Measurements from ENCODE around the gene OCA2.

The OCA2 gene

DNA sequence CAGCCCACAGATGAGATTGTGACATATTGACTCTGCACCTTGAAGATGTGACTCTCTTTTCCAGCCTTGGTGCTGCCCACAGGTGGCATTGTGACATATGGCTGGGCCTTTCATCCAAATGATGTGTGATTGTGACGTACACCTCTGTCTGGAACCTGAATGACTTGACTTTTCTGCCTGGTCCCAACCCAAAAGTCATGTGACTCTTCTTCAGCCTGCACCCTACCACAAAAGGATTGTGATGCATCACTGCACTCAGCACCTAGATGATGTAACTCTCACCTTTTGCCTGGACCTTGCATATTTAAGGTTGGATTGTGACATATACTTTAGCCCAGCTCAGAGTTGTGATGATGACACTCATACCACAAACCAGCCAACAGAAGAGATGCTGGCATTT, 204.5 kb downstream of the OCA2 start:
- H3K4me2 ChIP-seq (ENCODE audit: low read length), result no peak overlapping the region
- no peak overlapping the region for H3K4me3 ChIP-seq (ENCODE audit: low read depth, low read length)
- H3K36me3 ChIP-seq (ENCODE audit: control insufficient read depth in 1 of 2, insufficient read depth in 2 of 2, low read length in 2 of 2), result peaks cover 0 to 1% of the 10 kb centered on the region in 2 experiments
- no peak overlapping the region for H2BK5ac ChIP-seq (ENCODE audit: low read depth, low read length, poor library complexity)
- DNase-seq, result no peak
- H3K9ac ChIP-seq (ENCODE audit: low read length), result no peak overlapping the region
- H3K23ac ChIP-seq (ENCODE audit: low read length), result no peak overlapping the region
- H3K9me3 ChIP-seq (ENCODE audit: insufficient read depth, low read depth, low read length), result peaks cover 6% of the 10 kb centered on the region
- no peaks in the 10 kb centered on the region for H3K27me3 ChIP-seq (ENCODE audit: insufficient read depth, low read length)
- H4K91ac ChIP-seq (ENCODE audit: low read depth, low read length), result no peak overlapping the region
- no peak overlapping the region for H2AFZ ChIP-seq (ENCODE audit: insufficient read depth, low read length, poor library complexity)
- no peaks in the 10 kb centered on the region for H3K79me1 ChIP-seq (ENCODE audit: low read length)
- H2AK5ac ChIP-seq (ENCODE audit: low read length), result no peak overlapping the region
- WGBS (ENCODE audit: extremely low coverage, insufficient coverage, insufficient read length), result no CpG with 5 or more reads among the region's 1 CpG
- H3K18ac ChIP-seq (ENCODE audit: low read length), result no peak overlapping the region
- no peak overlapping the region for H4K12ac ChIP-seq (ENCODE audit: low read depth, low read length)
- no peak overlapping the region for H3K14ac ChIP-seq (ENCODE audit: low read length)
- no peak overlapping the region for H3K4ac ChIP-seq (ENCODE audit: low read depth, low read length)
- no peaks in the 10 kb centered on the region for H3K79me2 ChIP-seq (ENCODE audit: control insufficient read depth, insufficient read depth, low read length, poor library complexity)
- H3K27ac ChIP-seq (ENCODE audit: low read depth, low read length), result no peak overlapping the region
- H2BK12ac ChIP-seq (ENCODE audit: low read length), result no peak overlapping the region
- H3K4me1 ChIP-seq (ENCODE audit: control insufficient read depth in 1 of 2, insufficient read depth in 2 of 2, low read length in 2 of 2), result no peaks in the 10 kb centered on the region
- H4K8ac ChIP-seq (ENCODE audit: low read depth, low read length), result no peak overlapping the region
- H2BK120ac ChIP-seq (ENCODE audit: insufficient read depth, low read length, poor library complexity), result no peak overlapping the region

DNA sequence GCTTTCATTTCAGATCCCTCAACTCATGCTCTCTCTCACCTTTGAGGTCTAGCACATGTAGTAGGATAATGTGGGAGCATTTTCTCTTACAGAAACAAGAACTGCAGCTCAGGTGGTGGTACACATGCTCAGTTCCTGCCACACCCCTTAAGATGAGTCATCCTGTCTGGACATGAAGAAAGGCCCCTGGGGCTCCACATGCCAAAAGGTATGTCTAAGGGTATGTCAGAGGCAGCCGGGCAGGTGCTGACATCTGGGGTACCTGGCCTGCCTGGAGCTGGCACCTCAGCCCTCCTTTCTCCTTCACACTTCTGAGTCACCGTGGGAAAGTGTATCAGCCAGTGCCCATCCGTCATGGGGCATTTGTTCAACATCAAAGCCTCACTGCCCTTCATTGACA, 209.9 kb downstream of the OCA2 start:
- Histone ChIP-seq H3K79me1 (ENCODE audit: low read length) (no peaks in the 10 kb centered on the region), H3K23ac (ENCODE audit: low read length) (no peak overlapping the region), H2AFZ (ENCODE audit: insufficient read depth, low read length, poor library complexity) (no peak overlapping the region), H3K4me1 (ENCODE audit: control insufficient read depth in 1 of 2, insufficient read depth in 2 of 2, low read length in 2 of 2) (no peaks in the 10 kb centered on the region), H3K4me3 (ENCODE audit: low read depth, low read length) (no peak overlapping the region), H3K9ac (ENCODE audit: low read length) (no peak overlapping the region), H3K27me3 (ENCODE audit: insufficient read depth, low read length) (no peaks in the 10 kb centered on the region), H3K36me3 (ENCODE audit: control insufficient read depth in 1 of 2, insufficient read depth in 2 of 2, low read length in 2 of 2) (peaks cover 0 to 1% of the 10 kb centered on the region in 2 experiments), H2BK12ac (ENCODE audit: low read length) (no peak overlapping the region), H3K4ac (ENCODE audit: low read depth, low read length) (no peak overlapping the region), H4K8ac (ENCODE audit: low read depth, low read length) (no peak overlapping the region), H3K4me2 (ENCODE audit: low read length) (no peak overlapping the region), H4K12ac (ENCODE audit: low read depth, low read length) (no peak overlapping the region), H3K18ac (ENCODE audit: low read length) (no peak overlapping the region), H2BK5ac (ENCODE audit: low read depth, low read length, poor library complexity) (no peak overlapping the region), H3K27ac (ENCODE audit: low read depth, low read length) (no peak overlapping the region), H2BK120ac (ENCODE audit: insufficient read depth, low read length, poor library complexity) (no peak overlapping the region), H2AK5ac (ENCODE audit: low read length) (no peak overlapping the region), H3K9me3 (ENCODE audit: insufficient read depth, low read depth, low read length) (peaks cover 4% of the 10 kb centered on the region), H4K91ac (ENCODE audit: low read depth, low read length) (no peak overlapping the region), H3K79me2 (ENCODE audit: control insufficient read depth, insufficient read depth, low read length, poor library complexity) (no peaks in the 10 kb centered on the region), H3K14ac (ENCODE audit: low read length) (no peak overlapping the region)
- no CpG with 5 or more reads among the region's 3 CpGs for WGBS (ENCODE audit: extremely low coverage, insufficient coverage, insufficient read length)
- DNase-seq, result no peak

DNA sequence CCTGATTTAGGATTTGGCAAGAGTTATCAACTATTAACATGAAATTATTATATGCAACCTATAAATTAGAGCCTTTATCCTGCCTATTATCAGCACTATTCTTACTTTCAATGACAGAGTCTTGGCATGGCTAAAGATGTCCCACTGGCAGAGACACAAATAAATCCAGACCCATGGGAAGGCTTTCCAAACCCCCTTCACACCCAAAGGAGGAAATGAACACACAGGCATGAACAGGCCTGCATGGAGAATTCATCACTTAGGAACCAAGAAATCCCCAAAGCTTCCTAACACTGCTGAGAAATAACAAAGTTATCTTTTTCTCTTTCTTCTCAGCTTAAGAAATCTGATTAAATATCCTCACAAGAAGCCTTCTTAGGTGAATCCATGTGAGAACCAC, 213.9 kb downstream of the OCA2 start:
- Histone ChIP-seq H3K4me1 (ENCODE audit: control insufficient read depth in 1 of 2, insufficient read depth in 2 of 2, low read length in 2 of 2) (no peaks in the 10 kb centered on the region), H3K79me1 (ENCODE audit: low read length) (no peaks in the 10 kb centered on the region), H3K9me3 (ENCODE audit: insufficient read depth, low read depth, low read length) (peaks cover 9% of the 10 kb centered on the region), H3K4ac (ENCODE audit: low read depth, low read length) (no peak overlapping the region), H3K4me2 (ENCODE audit: low read length) (no peak overlapping the region), H3K14ac (ENCODE audit: low read length) (no peak overlapping the region), H2AFZ (ENCODE audit: insufficient read depth, low read length, poor library complexity) (no peak overlapping the region), H3K23ac (ENCODE audit: low read length) (no peak overlapping the region), H4K8ac (ENCODE audit: low read depth, low read length) (no peak overlapping the region), H4K91ac (ENCODE audit: low read depth, low read length) (no peak overlapping the region), H4K12ac (ENCODE audit: low read depth, low read length) (no peak overlapping the region), H3K27me3 (ENCODE audit: insufficient read depth, low read length) (no peaks in the 10 kb centered on the region), H2BK12ac (ENCODE audit: low read length) (no peak overlapping the region), H2BK120ac (ENCODE audit: insufficient read depth, low read length, poor library complexity) (no peak overlapping the region), H3K36me3 (ENCODE audit: control insufficient read depth in 1 of 2, insufficient read depth in 2 of 2, low read length in 2 of 2) (no peaks in the 10 kb centered on the region), H3K79me2 (ENCODE audit: control insufficient read depth, insufficient read depth, low read length, poor library complexity) (no peaks in the 10 kb centered on the region), H2BK5ac (ENCODE audit: low read depth, low read length, poor library complexity) (no peak overlapping the region), H3K27ac (ENCODE audit: low read depth, low read length) (no peak overlapping the region), H2AK5ac (ENCODE audit: low read length) (no peak overlapping the region), H3K9ac (ENCODE audit: low read length) (no peak overlapping the region), H3K18ac (ENCODE audit: low read length) (no peak overlapping the region), H3K4me3 (ENCODE audit: low read depth, low read length) (no peak overlapping the region)
- no peak for DNase-seq

- Histone ChIP-seq H3K18ac (ENCODE audit: low read length) (no peak overlapping the region), H3K23ac (ENCODE audit: low read length) (no peak overlapping the region), H4K8ac (ENCODE audit: low read depth, low read length) (no peak overlapping the region), H3K4me3 (ENCODE audit: low read depth, low read length) (no peak overlapping the region), H3K9me3 (ENCODE audit: insufficient read depth, low read depth, low read length) (peaks cover 9% of the 10 kb centered on the region), H3K27me3 (ENCODE audit: insufficient read depth, low read length) (no peaks in the 10 kb centered on the region), H2AFZ (ENCODE audit: insufficient read depth, low read length, poor library complexity) (no peak overlapping the region), H3K36me3 (ENCODE audit: control insufficient read depth in 1 of 2, insufficient read depth in 2 of 2, low read length in 2 of 2) (no peaks in the 10 kb centered on the region), H2BK12ac (ENCODE audit: low read length) (no peak overlapping the region), H3K4me1 (ENCODE audit: control insufficient read depth in 1 of 2, insufficient read depth in 2 of 2, low read length in 2 of 2) (no peaks in the 10 kb centered on the region), H2AK5ac (ENCODE audit: low read length) (no peak overlapping the region), H3K79me1 (ENCODE audit: low read length) (no peaks in the 10 kb centered on the region), H3K4ac (ENCODE audit: low read depth, low read length) (no peak overlapping the region), H3K4me2 (ENCODE audit: low read length) (no peak overlapping the region), H3K14ac (ENCODE audit: low read length) (no peak overlapping the region), H4K12ac (ENCODE audit: low read depth, low read length) (no peak overlapping the region), H4K91ac (ENCODE audit: low read depth, low read length) (no peak overlapping the region), H3K79me2 (ENCODE audit: control insufficient read depth, insufficient read depth, low read length, poor library complexity) (no peaks in the 10 kb centered on the region), H2BK120ac (ENCODE audit: insufficient read depth, low read length, poor library complexity) (no peak overlapping the region), H2BK5ac (ENCODE audit: low read depth, low read length, poor library complexity) (no peak overlapping the region), H3K27ac (ENCODE audit: low read depth, low read length) (no peak overlapping the region), H3K9ac (ENCODE audit: low read length) (no peak overlapping the region)
- no peak for DNase-seq
- WGBS (ENCODE audit: extremely low coverage, insufficient coverage, insufficient read length), result 100% methylated on average over 1 of the region's 4 CpGs
Measured at GRCh38 chr15:27884726-27885125, 214.4 kb downstream of the OCA2 start.

Measured in trophoblast cell (in vitro differentiated cells and primary cell).